HG02759 (cell line): ENCODE results near the gene ALKBH6.
"Not testable (repeated sequence)": the region's sequence is repeated elsewhere in the genome, so short reads cannot be mapped to it uniquely, and the experiment has no call there.

ENCODE experiments used
- ATAC-seq: cut with Tn5 transposase; IDR thresholded peaks from one replicate; pipeline ENCODE4 v1.9.1; 2021; ENCODE audit warnings: mild to moderate bottlenecking, moderate library complexity; ENCODE audit not compliant: unreplicated experiment

The ALKBH6 gene

DNA sequence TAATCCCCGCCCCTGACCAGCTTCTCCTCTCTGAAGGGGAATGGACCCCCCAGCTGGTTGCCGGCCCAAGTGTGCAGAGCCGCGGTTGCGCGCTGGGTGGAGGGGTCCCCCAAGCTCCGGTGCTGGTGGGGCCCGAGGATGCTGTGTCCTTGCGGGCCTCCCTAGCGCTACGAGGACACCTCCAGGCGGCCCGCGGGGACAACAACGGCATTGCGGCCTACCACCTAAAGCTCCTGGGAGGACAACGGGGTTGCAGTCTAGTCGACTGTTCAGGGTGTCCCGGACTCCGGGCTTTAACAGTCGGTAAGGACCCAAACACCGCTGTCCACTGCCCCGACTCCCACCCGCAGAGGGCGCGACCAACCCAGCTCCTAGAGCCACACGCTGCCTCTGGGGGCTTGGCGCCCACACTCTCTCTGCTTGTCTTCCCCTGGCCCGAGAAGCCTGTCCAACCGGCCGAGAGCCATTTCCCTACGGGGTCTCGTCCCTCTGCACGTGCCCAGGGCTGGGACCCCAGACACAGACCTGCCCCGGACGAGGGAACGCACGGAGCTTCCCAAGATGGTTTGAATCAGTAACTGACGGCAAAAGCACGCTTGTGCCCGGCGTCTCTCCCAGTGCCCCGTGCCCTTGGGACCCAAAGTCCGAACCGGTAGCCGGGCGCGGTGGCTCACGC lies 20.0 kb downstream of the ALKBH6 start:
- ATAC-seq, result no peak

- no peak for ATAC-seq
Observed at GRCh38 chr19:35992907-35993765, 20.9 kb downstream of the ALKBH6 start.

- no peak for ATAC-seq
Observed at GRCh38 chr19:35991731-35992450, 22.1 kb downstream of the ALKBH6 start.

DNA sequence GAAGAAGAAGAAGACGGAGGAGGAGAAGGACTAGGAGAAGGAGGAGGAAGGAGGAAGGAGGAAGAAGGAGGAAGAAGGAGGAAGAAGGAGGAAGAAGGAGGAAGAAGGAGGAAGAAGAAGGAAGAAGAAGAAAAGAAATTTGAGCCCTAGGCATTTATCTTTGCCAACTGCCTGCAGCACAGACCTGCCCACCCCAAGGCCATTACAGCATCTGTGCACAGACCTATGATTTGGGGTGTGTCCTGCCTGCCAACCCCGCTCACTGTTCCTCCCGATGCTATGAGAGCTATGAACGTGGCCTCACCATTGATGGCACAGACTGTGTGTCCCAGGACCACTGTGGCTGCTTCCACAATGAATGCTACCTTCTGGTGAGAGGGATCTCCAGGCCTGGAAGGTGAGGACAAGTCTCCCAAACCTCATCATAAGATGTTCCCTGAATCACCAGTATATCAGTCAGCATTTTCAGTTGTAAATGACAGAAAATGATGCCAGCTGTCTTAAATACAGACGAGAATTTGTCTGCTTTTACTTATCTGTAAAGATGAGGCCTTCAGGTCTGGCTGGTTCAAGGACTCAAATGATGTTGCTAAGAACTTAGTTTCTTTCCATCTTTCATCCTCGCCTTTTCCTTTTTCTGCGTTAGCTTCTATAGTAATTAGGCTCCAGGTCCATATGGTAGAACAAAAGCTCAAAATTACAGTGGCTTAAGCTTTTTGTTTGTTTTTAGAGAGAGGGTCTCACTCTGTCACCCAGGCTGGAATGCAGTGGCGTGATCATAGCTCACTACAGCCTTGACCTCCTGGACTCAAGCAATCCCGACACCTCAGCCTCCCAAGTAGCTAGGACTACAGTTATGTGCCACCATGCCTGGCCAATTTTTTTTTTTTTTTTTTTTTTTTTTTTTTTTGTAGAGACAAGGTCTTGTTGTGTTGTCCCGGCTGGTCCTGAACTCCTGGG lies 23.0 kb downstream of the ALKBH6 start:
- ATAC-seq, result no peak

DNA sequence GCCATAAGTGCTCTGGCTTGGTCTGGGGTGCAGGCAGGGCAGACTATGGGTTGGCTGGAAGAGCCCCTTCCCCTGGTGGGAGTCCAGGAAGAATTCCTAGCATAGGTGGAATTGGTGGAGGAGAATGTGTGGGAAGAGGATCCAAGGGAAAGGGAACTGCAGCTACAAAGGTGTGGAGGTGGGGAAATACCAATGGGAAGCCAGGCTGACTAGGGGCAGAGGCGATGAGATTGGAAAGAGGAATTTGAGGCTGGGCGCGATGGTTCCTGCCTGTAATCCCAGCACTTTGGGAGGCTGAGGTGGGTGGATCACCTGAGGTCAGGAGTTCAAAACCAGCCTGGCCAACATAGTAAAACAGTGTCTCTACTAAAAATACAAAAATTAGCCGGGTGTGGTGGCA lies 23.9 kb downstream of the ALKBH6 start:
- no peak for ATAC-seq

DNA sequence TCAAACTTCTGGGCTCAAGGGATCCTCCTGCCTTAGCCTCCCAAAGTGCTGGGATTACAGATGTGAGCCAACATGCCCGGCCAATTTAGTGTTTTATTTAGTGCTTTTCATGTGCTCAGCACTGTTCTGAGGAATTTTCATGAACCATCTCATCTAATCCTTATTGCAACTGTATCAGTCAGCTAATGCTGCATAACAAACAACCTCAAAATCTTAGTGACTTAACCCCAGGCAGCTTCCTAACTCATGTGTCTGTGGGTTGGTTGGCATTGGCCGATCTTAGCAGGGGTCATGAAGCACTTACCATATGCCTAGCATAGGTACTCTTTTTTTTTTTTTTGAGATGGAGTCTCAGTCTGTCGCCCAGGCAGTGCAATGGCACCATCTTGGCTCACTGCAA lies 25.2 kb downstream of the ALKBH6 start:
- ATAC-seq, result no peak

GRCh38 chr19:35987571-35987896 lies 26.5 kb downstream of the ALKBH6 start:
- no peak for ATAC-seq

GRCh38 chr19:35986664-35987570 lies 27.1 kb downstream of the ALKBH6 start:
- ATAC-seq, result no peak

DNA sequence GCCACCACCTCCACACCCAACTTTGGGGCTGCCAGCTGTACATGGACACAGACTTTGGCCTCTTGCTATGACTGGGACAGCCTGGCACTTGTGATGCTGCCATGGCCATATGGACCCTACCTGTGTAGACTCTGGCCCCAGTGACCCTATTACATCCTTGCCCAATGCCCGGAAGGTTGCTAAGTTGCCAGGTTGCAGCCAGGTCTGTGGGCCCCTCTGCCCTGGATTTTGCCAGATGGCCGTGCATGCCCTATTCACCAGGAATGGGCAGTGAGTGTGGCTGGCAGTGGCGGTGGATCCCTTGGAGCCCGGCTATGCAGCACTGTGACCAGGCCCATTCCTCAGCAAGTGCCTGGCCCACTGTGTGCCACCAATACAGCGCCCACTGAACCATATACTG lies 27.9 kb downstream of the ALKBH6 start:
- no peak for ATAC-seq

DNA sequence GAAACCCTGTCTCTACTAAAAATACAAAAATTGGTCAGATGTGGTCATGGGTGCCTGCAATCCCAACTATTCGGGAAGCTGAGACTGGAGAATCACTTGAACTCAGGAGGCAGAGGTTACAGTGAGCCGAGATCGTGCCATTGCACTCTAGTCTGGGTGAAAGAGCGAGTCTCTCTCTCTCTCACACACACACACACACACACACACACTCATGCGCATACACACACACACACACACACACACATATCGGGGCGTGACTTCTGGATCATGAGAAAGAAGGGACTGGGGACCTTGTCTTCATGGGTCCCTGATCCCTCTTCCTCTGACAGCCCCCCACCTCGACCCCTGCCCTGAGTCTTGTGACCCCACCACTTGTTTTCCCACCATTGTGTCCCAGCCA lies 30.8 kb downstream of the ALKBH6 start:
- ATAC-seq, result no peak

- not testable (repeated sequence) for ATAC-seq
Observed at GRCh38 chr19:35980997-35981396, 33.0 kb downstream of the ALKBH6 start.

GRCh38 chr19:35978832-35979365 lies 35.1 kb downstream of the ALKBH6 start:
- no peak for ATAC-seq

DNA sequence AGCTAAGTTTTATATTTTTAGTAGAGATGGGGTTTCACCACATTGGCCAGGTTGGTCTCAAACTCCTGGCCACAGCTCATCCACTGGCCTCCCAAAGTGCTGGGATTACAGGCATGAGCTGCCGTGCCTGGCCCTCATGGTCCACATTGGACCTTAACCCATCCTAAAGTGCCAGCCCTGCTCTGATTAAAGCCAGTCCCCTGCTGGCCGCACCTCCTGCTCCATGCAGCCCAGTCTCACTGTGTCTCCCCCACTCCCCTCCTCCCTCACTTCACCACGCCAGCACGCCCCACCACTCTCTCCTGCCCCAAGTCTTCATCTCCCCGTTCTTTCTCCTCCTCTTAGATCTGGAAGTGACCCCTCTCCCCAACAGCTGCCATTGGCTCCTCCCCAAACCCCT lies 35.7 kb downstream of the ALKBH6 start:
- ATAC-seq, result no peak

- ATAC-seq, result no peak
Observed at GRCh38 chr19:35977446-35978222, 36.4 kb downstream of the ALKBH6 start.

GRCh38 chr19:35975608-35976214 lies 38.3 kb downstream of the ALKBH6 start:
- no peak for ATAC-seq

- ATAC-seq, result no peak
Observed at GRCh38 chr19:35973487-35973886, 40.5 kb downstream of the ALKBH6 start.

- ATAC-seq, result no peak
Observed at GRCh38 chr19:35966771-35967170, 47.2 kb downstream of the ALKBH6 start.

GRCh38 chr19:35963514-35963913 lies 50.5 kb downstream of the ALKBH6 start:
- no peak for ATAC-seq
